Nucleus accumbens (tissue), 56 donors: ENCODE measurements around the gene MEIS1.

Experiments
- DNase-seq, 56 donors: peaks; one replicate each; lab custom pipeline; 2025; lab: John Stamatoyannopoulos, UW

The MEIS1 gene

DNA sequence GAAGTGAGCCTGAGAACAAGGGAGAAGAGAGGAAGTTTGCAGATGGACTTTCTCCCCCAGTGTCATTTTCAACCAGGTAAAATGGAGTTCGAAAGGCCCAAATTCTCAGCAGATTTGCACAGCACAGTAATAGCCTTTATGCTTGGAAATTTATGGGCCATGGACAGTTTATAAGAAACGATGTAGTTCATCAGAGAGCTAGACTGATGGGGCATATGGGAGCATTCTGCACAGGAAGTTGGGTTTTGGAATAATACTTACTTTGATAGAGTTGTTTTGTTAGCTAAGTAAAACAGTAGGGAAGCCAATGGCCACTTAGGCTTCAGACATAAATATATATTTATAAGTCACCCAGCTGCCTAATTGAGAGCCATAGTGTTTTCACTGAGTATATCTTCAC is 169.4 kb downstream of the MEIS1 start:
- DNase-seq = no peak

DNA sequence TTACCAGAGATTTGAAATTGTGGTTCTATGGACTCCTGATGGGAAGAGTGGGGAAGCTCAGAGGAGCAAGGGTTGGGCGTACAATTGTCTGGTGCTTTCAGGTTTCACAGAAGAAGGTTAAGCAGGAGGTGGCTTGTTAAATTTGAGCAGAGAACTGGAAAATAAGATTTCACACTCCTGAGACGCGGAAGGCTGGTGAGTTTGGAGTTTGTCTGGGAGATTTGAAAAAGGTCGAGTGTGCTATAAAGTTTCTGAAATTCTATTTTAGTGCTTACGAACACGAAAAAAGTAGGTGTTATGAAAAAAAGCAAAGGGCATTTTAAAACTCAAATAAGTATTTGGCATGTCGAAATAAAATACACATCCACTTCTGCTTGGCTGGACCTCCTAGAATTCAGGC is 170.1 kb downstream of the MEIS1 start:
- no peak for DNase-seq

DNA sequence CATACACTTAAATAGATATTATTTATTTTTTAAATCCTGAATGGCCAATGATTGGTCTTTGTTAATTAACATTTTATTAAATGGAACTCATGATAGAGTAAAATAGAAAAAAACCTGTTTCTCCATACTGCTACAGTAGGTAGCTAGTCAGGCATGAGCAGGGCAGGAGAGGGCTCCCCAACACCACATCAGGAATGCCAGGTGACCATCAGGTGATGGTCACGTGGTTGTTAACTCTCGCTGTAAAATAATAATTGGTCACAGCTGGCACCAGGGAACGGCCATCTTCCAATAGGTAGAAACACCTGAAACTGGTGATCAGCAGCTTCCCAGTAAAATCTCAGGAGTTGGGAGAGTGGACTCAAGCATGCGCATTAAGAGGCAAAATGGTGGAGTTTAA is 172.2 kb downstream of the MEIS1 start:
- DNase-seq = no peak
